8988T (cell line): ENCODE data around the gene PCAT6.
"Not testable (repeated sequence)": the region's sequence is repeated elsewhere in the genome, so short reads cannot be mapped to it uniquely, and the experiment has no call there.

ENCODE experiments used
- DNase-seq: peaks from one replicate; pipeline ENCODE4 v3.0.0; 2011

PCAT6 gene

GRCh38 chr1:202807926-202808757, 2.6 kb upstream of the PCAT6 start, which contains the start of gene KDM5B:
Gene KDM5B (minus strand): TSS chr1:202808421. CDS start chr1:202808305, 116 bp downstream.
- DNase-seq, result peak; percentile 53

- DNase-seq, result no peak
Measured at GRCh38 chr1:202809597-202810159, 1.1 kb upstream of the PCAT6 start.

GRCh38 chr1:202810193-202810614, 550 bp upstream of the PCAT6 start:
- no peak for DNase-seq

GRCh38 chr1:202811296-202812175, 782 bp downstream of the PCAT6 start:
- no peak for DNase-seq

GRCh38 chr1:202812176-202813026, 1.6 kb downstream of the PCAT6 start:
- DNase-seq, result no peak

- DNase-seq, result no peak
Measured at GRCh38 chr1:202815120-202815519, 4.4 kb downstream of the PCAT6 start.

- DNase-seq, result no peak
Measured at GRCh38 chr1:202818819-202819218, 8.1 kb downstream of the PCAT6 start.

GRCh38 chr1:202821467-202821866, 10.7 kb downstream of the PCAT6 start:
- DNase-seq, result no peak

- no peak for DNase-seq
Measured at GRCh38 chr1:202825748-202826147, 15.0 kb downstream of the PCAT6 start.

- DNase-seq, result not testable (repeated sequence)
Measured at GRCh38 chr1:202829223-202829622, 18.5 kb downstream of the PCAT6 start.

- DNase-seq, result no peak
Measured at GRCh38 chr1:202831906-202832305, 21.2 kb downstream of the PCAT6 start.

- no peak for DNase-seq
Measured at GRCh38 chr1:202834771-202835547, 24.2 kb downstream of the PCAT6 start.

- no peak for DNase-seq
Measured at GRCh38 chr1:202835548-202836072, 24.9 kb downstream of the PCAT6 start.

- DNase-seq, result no peak
Measured at GRCh38 chr1:202836623-202837403, 26.1 kb downstream of the PCAT6 start.

GRCh38 chr1:202837746-202838262, 27.1 kb downstream of the PCAT6 start:
- DNase-seq, result no peak

- DNase-seq, result no peak
Measured at GRCh38 chr1:202843081-202843480, 32.3 kb downstream of the PCAT6 start.

GRCh38 chr1:202844259-202844658, 33.5 kb downstream of the PCAT6 start:
- DNase-seq, result no peak

- no peak for DNase-seq
Measured at GRCh38 chr1:202844935-202845334, 34.2 kb downstream of the PCAT6 start.

- no peak for DNase-seq
Measured at GRCh38 chr1:202848191-202848542, 37.4 kb downstream of the PCAT6 start.
